HG03025 (cell line): Measurements from ENCODE around the gene NEAT1.
A peak's percentile ranks its signal among the peaks of the same experiment; 100 is the strongest.

Source experiments
- ATAC-seq: cut with Tn5 transposase; IDR thresholded peaks from one replicate; pipeline ENCODE4 v1.9.1; 2021; ENCODE audit warnings: mild to moderate bottlenecking, moderate library complexity; ENCODE audit not compliant: unreplicated experiment, low FRiP score

Gene NEAT1

DNA sequence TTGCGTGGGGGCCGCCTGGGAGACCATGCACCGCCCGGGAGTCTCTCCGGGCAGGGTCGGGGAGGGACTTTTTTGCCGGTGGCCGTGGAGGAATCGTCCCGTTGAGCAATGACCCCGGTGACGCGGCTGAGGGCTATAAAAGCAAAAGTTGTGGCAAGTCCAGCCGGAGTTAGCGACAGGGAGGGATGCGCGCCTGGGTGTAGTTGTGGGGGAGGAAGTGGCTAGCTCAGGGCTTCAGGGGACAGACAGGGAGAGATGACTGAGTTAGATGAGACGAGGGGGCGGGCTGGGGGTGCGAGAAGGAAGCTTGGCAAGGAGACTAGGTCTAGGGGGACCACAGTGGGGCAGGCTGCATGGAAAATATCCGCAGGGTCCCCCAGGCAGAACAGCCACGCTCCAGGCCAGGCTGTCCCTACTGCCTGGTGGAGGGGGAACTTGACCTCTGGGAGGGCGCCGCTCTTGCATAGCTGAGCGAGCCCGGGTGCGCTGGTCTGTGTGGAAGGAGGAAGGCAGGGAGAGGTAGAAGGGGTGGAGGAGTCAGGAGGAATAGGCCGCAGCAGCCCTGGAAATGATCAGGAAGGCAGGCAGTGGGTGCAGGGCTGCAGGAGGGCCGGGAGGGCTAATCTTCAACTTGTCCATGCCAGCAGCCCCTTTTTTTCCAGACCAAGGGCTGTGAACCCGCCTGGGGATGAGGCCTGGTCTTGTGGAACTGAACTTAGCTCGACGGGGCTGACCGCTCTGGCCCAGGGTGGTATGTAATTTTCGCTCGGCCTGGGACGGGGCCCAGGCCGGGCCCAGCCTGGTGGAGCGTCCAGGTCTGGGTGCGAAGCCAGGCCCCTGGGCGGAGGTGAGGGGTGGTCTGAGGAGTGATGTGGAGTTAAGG, at the start of gene NEAT1:
NEAT1 (plus strand) TSS at position 166 of the 883 bp plus-strand sequence.
- ATAC-seq = peak; percentile 18

DNA sequence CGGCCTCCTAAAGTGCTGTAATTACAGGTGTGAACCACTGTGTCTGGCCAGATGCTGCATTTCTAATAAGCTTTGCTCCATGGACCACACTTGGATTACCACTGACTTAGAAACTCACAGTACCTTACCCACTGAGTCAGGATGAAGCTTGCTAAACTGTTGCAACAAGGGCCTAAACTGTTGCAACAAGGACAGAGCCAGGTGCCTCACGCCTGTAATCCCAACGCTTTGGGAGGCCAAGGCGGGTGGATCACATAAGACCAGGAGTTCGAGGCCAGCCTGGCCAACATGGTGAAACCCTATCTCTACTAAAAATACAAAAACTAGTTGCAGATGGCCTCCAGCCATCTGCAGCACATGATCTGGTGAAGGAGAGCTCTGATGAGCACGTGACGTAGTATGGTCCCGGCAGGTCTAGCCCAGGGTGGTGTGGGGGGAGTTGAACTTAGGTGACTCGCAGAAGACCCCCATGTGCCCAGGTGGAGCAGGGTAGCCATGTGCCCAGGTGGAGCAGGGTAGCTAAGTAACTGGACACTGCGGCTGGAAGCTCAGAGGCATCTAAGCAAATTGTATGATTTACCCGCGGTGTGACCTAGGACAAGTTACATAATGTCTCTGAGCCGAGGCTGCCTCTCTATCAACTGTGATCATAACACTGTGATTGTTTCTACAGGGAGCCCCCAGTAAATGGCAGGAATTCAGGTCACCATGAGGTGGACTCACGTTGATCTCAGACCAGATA, 48.6 kb upstream of the NEAT1 start:
- no peak for ATAC-seq

DNA sequence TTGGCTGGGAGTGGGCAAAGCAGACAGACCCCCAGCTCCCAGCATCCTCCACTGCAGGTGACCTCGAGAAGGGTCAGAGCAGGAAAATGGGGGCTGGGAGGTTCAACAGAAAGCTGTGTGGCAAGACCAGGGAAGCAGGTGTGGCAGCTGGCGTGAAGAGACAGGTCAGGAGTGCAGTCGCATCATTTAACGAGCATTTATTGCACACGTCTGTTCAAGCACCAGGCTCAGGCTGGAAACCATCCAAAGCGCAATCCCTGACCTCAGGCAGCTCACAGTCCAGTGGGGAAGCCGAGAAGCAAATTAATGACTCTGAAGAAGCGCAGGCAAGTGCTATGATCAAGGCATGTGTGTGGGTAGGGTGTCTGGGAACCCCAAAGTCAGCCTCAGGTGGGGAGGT, 47.6 kb upstream of the NEAT1 start:
- ATAC-seq = no peak

DNA sequence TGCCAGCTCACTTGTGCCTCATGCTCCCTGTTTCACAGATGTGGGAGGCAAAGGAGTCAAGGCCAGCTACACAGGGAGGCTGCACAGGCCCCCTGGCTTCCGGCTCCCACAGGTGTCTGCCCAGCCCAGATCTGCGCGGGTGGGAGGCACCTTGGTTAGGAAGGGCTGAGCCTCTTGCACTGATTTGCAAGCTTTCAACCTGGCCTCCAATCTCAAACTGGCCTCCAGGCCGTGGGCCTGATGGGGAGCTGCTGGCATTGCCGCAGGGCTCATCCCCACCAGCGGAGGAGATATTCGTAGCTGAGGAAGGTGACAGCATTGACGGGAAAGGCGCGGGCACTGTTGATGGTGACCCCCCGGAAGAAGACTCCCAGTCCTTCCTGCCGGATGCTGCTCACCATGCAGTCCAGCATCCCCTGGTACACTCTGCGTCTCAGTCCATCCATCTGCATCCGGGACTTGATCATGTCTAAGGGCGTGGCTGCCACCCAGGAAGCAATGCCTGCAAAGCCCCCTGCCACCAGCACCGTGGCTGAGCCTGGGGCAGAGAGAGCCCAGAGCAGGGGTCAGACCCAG, 46.4 kb upstream of the NEAT1 start:
- no peak for ATAC-seq

DNA sequence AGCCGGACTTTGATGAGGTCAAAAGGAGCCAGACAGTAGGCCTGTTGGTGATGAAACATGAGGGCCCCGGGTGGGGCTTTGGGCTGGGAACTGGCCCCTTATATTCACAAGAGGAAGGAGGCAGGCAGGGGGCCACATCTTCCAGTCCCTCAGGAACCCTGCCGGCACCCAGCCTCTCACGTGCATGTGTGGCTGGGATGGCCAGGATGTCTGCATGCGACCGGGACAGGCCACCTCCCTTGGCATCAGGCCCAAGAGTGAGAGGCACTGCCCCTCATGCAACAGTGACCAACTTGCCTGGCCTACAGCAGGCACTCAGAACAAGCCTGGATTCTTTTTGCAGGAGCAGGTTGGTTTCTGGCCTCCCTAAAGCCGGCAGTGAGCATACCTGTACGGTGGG, 45.6 kb upstream of the NEAT1 start:
- no peak for ATAC-seq

DNA sequence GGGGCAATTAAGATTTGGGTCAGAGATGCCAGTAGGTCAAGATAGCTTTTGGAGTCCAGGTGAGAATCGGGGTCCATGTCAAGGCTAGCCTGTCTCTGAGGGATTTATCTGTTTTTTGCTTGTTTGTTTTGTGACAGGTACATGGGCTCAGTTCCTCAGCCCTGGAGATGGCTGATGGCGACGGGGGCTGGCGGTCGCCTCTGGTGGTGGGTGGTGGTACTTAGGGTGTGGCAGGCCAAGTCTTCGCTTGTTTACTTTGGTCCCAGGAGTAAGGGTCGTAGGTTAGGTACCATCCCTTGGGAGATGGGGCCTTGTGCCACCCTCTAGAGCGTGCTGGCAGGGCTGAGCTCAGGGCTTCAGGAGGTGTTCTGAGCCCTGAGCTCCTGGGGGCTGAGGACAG, 44.8 kb upstream of the NEAT1 start:
- no peak for ATAC-seq

DNA sequence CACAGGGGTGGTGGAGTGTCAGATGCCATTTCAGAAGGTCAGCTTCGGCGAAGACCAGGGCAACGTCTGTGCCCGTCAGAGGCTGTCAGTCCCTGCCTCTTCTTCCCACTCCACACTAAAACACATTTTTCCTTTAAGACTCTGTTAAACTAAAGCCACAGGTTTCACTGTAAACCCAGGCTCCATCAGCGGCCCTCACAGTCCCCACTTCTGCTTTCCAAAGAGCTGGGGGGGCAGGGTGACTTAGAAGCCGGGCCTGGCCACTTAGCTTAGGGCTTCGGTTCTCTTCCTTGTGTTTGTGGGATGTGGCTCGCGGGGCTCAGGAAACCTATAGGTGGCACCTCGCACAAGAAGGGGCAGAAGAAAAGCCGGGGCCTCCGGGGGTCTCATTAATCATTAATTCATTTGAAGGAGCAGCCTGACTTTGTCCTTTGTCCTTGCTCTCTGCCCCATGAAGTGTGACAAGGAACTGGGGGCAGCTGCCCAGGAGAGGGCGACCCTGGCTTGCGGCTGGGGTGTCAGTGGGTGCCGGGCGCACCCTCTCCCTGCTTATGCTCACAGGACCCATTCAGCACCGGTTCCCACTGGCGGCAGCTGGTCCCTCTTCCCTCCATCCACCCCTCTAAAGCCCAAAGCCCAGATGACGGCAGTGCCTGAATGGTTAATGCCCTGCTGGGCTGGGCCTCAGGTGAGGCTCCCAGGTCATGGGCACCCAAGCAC, 44.2 kb upstream of the NEAT1 start:
- no peak for ATAC-seq

DNA sequence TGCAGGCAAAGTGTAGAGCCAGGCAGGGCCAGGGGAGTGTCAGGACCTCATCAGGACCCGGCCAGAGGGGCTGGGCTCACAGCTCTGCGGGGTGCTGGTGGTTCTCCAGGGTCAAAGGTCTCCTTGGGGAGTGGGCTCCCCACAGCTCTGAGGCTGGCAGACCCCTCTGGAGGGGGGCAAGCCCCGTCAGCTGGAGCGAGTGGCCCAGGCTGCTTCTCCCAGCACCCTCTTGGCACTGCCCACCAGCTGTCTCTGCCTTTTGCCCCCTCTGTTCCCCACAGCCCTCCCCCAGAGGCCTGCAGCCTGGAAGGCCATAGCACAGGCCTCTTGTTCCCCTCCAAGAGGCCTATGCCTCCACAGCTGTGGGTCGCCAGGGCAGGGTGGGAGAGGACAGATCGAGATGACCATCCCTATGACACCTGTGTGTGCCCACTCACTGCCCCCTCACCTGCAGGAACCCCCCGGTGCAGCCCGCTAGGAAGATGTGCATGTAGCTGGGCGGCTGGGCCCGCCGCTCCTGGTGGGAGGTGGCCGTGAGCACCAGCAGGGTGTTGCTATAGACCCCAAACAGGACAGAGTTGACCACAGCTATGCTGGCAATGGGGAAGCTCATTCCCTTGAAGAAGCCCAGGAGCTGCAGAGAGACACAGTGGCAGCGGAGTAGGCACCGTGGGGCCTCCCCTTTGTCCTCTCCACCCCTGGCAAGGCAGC, 43.5 kb upstream of the NEAT1 start:
- ATAC-seq = no peak

DNA sequence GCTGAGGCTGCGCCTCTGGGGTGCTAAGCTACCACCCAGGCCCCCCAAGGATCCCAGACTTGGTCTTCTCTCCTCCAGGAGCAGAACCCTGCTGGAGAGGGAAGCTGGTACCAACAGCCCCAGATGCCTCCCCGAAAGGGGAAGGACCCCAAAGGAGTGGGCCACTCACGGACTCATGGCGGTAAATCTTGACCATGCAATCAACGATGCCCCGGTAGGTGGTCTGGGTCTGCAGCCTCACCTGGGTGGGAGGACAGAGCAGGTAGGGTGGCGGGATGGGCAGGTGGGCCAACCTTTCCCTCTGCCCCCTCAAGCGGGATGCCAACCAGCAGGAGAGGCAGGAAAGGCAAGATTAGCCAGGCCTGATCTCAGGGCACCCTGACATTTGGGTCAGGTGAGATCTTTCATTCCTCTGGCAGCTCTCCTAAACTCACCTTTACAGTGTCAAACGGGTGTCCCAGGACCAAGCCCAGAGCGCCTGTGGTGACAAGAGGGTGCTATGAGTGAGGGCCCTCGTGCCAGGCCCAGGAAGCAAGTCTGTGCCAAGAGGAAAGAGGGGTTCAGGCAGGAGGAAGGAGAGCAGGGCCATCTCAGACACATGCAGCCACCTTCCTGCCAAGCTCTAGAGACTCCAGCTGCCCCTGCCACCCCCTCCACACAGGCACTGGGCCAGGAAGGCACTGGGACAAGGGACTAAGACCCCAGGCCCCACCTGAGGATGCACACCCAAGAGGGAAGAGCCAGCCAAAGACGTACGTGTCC, 42.7 kb upstream of the NEAT1 start:
- no peak for ATAC-seq

DNA sequence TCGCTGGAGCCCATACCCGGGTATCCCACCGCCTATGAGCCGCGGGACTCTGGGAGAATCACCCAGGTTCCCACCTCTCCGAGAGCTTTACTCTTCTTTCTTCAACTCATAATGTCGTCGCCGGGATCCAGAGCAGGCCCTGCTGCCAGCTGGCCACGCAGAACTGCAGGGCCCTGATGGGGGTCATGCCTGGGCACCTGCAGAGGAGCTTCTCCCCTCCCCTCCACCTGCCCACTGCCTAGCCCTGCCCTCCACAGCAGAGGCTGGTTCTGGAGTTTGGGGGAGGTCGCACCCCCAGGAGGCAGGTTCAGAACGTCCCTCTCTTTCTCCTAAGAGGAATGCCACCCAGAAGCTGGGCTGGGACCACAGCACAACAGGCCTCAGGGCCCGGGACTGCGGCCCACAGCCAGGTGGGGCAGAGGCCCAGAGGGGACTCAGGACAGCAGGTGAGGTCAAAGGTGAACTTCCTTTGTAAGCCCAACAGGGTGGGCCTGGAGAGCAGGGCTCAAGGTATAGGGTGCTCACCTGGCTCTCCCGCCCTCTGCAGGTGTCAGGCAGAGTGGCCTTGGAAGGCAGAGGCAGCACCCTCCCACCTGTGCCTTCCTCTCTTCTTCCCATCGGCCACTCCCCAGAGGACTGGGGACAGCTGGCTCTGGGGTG, 42.0 kb upstream of the NEAT1 start:
- ATAC-seq = no peak

DNA sequence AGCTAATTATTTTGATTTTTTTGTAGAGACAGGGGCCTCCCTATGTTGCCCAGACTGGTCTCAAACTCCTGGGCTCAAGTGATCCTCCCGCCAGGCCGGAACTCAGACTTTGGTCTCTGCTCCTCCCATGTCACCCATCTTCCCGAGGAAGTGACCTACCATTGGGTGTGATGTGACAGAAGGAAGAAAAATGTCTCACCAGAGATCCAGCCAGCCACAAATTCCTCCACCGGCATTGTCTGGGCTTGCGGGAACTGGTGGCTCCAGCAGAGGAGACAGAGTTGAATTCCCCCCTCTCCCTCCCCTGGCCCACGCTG, 40.9 kb upstream of the NEAT1 start:
- ATAC-seq = no peak

DNA sequence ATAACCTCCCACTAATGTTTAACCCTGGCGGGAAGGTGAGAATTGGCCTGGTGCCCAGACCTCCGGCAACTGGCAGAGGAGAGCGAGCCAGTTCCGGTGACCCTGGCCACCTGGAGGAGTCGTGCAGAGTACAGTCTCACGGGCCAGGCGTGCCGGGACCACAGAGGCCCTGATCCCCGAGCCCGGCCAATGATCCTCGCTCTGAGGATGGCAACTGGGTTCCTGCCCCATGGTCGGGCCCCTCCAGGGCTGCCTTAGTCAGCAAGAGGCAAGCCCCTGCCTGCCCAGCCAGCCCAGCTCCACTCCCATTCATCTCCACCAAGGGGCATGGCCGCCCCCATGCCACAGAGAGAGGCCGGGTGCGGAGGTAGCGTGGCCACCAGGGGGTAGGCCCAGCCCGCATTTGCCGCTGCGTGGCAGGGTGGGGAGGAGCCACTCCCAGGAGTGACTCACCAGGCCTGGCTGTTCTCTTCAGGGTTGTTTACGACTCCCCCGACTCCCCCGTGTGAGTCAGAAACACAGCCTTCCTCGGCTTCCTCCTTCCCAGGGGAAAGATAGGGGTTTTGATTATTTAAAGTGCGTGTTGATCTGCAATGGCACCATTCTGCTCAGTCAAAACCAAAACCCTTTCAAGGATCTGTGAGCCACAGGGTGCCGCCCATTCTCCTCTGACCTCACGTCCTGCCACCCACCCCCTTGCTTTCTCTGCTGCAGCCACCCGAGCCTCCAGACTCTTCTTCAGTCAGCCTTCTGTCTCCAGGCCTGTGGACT, 40.4 kb upstream of the NEAT1 start, which contains the start of gene SLC25A45:
SLC25A45 (minus strand) TSS at position 614 of the 771 bp plus-strand sequence. CDS start 695 bp downstream, outside the sequence.
- ATAC-seq = peak; percentile 42

DNA sequence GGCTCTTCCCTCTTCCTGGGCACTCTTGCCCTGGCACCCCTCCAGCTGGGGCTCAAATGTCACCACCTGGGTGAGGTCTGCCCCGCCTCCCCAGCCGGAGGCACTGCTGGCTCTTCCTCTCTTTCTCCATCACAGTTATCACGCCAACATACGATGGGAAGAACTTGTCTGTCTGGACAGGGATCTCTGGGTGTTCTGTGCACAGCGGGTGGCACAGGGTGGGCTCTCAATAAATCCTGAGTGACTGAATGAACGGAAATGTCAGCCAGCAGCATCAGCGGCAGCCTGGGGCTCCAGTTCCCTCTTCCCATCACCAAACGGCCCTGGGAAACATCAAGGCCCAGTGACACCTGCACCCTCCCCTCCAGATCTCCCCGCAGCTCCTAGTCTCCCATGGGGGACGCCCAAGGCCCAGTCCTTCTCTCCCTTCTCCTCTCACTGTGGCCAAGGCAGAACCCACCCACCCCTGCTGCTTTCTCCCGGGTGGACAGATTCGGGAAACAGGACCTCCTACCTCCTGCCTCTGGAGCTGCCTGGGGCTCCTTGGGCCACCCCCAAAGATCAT, 39.7 kb upstream of the NEAT1 start:
- no peak for ATAC-seq

DNA sequence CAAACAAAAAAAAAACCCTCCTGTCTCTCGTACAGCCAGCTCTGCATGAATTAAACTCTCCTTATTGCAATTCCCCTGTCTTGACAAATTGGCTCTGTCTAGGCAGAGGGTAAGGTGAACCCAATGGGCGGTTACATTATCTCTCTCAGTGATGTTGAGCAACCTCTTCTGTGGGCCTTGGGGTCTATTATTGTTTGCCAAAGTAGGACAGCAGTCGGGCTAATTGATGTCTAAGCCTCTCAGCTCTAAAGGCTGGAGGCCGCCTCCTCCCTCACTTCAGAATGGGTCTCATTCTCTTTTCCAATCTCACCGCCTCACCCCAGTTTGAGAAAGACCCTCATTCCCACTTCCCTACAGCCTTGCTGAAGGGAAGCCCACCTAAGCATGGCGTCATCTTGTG, 38.8 kb upstream of the NEAT1 start:
- no peak for ATAC-seq

DNA sequence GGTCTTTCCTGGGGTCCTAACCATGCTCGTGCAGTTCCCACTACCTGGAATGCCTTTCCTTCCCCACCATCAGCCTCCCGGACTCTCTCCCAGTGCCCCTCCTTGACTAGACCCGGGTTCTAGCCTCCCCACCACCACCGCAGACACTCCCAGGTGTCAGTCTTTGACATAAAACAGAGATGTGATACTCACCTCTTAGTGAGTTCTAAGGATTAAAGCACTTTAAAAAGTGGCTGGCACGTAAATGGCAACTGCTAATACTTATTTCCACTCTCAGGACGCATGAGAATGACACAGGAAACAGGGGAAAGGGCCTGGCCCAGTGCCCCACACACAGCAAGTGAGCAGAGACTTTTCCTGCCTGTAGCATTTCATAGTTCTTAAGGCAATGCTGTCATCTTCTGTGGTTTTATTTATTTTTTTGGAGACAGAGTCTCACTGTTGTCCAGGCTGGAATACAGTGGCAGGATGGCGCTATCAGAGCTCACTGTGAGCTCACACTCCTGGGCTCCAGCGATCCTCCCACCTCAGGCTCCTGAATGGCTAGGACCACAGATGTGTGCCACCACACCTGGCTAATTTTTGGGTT, 38.2 kb upstream of the NEAT1 start:
- ATAC-seq = no peak

DNA sequence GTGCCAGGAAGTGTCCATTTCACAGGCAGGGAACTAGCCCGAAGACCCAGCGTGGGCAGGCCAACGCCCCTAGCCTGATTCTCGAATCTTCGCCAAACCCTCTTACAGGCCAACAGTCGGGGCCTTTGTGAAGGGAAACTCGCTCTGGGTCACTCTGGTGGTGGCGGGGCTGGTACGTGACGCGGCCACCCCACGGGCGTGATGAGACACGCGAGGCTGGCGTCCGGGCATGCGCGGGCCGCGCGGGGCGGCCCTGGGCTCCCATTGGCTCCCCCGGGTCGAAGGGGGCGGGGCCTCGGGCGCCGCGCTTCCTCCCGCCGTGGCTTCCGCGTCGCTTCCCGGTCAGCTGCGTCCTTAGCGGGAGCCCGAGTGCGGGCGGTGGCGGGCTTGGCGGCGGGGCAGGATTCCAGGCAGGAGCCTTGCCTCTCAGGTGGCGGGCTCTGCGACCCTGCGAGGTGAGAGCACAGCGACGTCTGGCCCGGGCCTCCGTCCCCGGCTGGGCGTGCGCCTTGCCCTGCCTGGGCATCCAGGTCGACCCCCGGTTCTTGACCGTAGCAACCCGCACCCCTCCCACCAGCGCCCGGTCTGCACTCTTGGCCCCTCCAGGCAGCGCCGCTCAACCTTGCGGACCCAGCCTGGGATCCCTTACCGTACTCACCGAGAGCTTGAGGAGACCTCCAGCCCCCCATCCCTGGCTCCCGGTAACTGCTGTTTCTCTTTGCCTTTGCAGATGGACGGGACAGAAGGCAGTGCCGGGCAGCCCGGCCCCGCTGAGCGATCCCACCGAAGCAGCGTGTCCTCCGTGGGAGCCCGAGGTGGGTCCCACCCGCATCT, 36.1 kb upstream of the NEAT1 start, which contains the start of gene FRMD8:
FRMD8 (plus strand) TSS at position 331 of the 834 bp plus-strand sequence; CDS start at position 731, 400 bp downstream.
- no peak for ATAC-seq

DNA sequence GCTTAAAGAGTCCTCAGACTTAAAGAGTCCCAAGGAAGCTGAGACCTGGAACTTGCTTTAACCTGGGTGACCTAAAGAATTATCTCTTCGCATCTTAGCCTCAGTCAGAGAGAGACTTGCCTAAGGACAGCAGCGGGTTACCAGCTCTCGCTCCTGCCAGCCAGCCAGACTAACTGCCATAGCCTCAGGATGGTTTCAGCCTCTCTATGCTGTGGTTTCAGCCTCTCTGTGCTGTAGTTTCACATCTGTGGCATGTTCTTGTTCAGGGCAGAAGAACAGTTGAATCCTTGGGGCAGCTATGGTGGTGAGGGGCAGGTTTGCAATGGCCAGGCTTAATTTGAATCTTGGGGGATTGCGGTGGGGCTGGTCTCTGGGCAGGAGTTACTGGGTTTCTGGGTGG, 33.9 kb upstream of the NEAT1 start:
- ATAC-seq = no peak
